K562 (cell line): ENCODE measurements around the gene CDC42EP3. TPM values are rescaled to one million over a fixed set of nuclear protein-coding genes. Genes with fewer than 3 reads are reported as not detected.

ENCODE experiments used
- ATAC-seq: fragments of 200-7000 bp; cut with Tn5 transposase; 3 replicates; pipeline ENCODE4 v1.9.1; 2020; ENCODE audit warnings: moderate library complexity
- BruUV-seq: library from RNA; stranded (reverse); fragments of 400-500 nt; replicated peaks from 2 replicates; lab custom pipeline; 2021; lab: Mats Ljungman, UMichigan
- CTCF ChIA-PET: fragments of 300-600 bp; formaldehyde crosslinking; extraction: SDS; loops from one replicate; lab custom pipeline; 2021; ENCODE audit warnings: low intra/inter-chr PET ratio; lab: Yijun Ruan, JAX
- POLR2A ChIA-PET: fragments of 300-600, 350-650 bp; sonication (Branson Sonifier 250); formaldehyde crosslinking; extraction: SDS; loops from one replicate; lab custom pipeline; 2021; ENCODE audit warnings: antibody characterized with exemption, inconsistent platforms; lab: Yijun Ruan, JAX
- DNase-seq, 4 experiments: peaks; one replicate each; pipeline versions ENCODE4 v3.0.0 to v3.0.0-alpha.2; 2011 to 2018; ENCODE audit warnings: low spot score in 3 of 4, mixed read lengths in 3 of 4; ENCODE audit errors: extremely low read depth in 1 of 4
- FAIRE-seq: peaks from 2 replicates; lab custom pipeline; 2011; peaks lifted over from hg19 to GRCh38; lab: Jason Lieb, UNC
- H2AFZ ChIP-seq: 2 replicates; pipeline ENCODE4 v1.6.0; 2011; ENCODE audit warnings: low read depth, low read length, control low read depth, inconsistent platforms
- H3K27ac ChIP-seq: fragments of 200-600 bp; 3 replicates; pipeline ENCODE4 v1.8.0; 2011; ENCODE audit warnings: low read depth, mild to moderate bottlenecking, control low read depth, inconsistent platforms, low read length, moderate library complexity, mixed read lengths; ENCODE audit errors: extremely low read depth
- H3K27me3 ChIP-seq, 2 experiments: fragments of 300-600 bp in 1 of 2; 2 replicates in 1 of 2; 3 replicates in 1 of 2; pipeline versions ENCODE4 v1.6.0 to v1.8.0; 2011; ENCODE audit warnings: inconsistent platforms in 2 of 2, low read length in 2 of 2, mild to moderate bottlenecking in 1 of 2, mixed read lengths in 1 of 2, moderate library complexity in 1 of 2; ENCODE audit not compliant: control insufficient read depth in 2 of 2, insufficient read depth in 2 of 2
- H3K36me3 ChIP-seq: fragments of 300-600 bp; 3 replicates; pipeline ENCODE4 v1.8.0; 2011; ENCODE audit warnings: mild to moderate bottlenecking, low read length, inconsistent platforms; ENCODE audit not compliant: control insufficient read depth, insufficient read depth
- H3K4me1 ChIP-seq, 2 experiments: fragments of 200-600 bp in 1 of 2; replicated peaks in 1 of 2; 2 replicates in 1 of 2; 3 replicates in 1 of 2; pipeline versions ENCODE4 v1.5.1 to v1.8.0; 2011; ENCODE audit warnings: inconsistent platforms in 2 of 2, low read length in 2 of 2, mild to moderate bottlenecking in 1 of 2, mixed read lengths in 1 of 2, moderate library complexity in 1 of 2; ENCODE audit not compliant: control insufficient read depth in 2 of 2, insufficient read depth in 2 of 2
- H3K4me2 ChIP-seq: 2 replicates; pipeline ENCODE4 v1.6.1; 2011; ENCODE audit warnings: low read length, control low read depth, inconsistent platforms, mixed read lengths; ENCODE audit not compliant: insufficient read depth
- H3K4me3 ChIP-seq: fragments of 200-600 bp; sonication (generic), shearing (Covaris generic); 2 replicates; pipeline ENCODE4 v1.5.1; 2016; ENCODE audit warnings: control low read depth, inconsistent platforms
- H3K79me2 ChIP-seq: fragments of 200-600 bp; 3 replicates; pipeline ENCODE4 v1.8.0; 2011; ENCODE audit warnings: low read length, inconsistent platforms; ENCODE audit not compliant: control insufficient read depth, insufficient read depth
- H3K9ac ChIP-seq, 2 experiments: 2 replicates each; pipeline versions ENCODE4 v1.6.0 to v1.6.1; 2011; ENCODE audit warnings: low read depth in 2 of 2, low read length in 2 of 2, control low read depth in 1 of 2, inconsistent platforms in 1 of 2, mild to moderate bottlenecking in 1 of 2, mixed read lengths in 1 of 2; ENCODE audit not compliant: insufficient read depth in 1 of 2
- H3K9me1 ChIP-seq: one replicate; pipeline ENCODE4 v1.6.0; 2011; ENCODE audit warnings: inconsistent platforms, mild to moderate bottlenecking, low read length, moderate library complexity; ENCODE audit not compliant: control insufficient read depth, insufficient read depth
- H3K9me3 ChIP-seq: replicated peaks from 2 replicates; pipeline ENCODE4 v1.5.1; 2011; ENCODE audit warnings: low read depth, low read length, inconsistent platforms; ENCODE audit not compliant: control insufficient read depth, insufficient read depth
- H4K20me1 ChIP-seq: replicated peaks from 2 replicates; pipeline ENCODE4 v1.6.1; 2011; ENCODE audit warnings: low read length, inconsistent platforms, mixed read lengths; ENCODE audit not compliant: control insufficient read depth, insufficient read depth
- BCOR ChIP-seq: fragments of 450-650 bp; IDR thresholded peaks from 2 replicates; pipeline ENCODE4 v1.6.1; 2016
- BRF1 ChIP-seq: IDR thresholded peaks from 3 replicates; pipeline ENCODE4 v1.6.1; 2011; ENCODE audit warnings: borderline replicate concordance, mild to moderate bottlenecking; ENCODE audit not compliant: insufficient read length; ENCODE audit errors: extremely low read depth
- EGR1 ChIP-seq: fragments of 450-650 bp; conservative IDR thresholded peaks from 2 replicates; pipeline ENCODE4 v1.6.1; 2017; ENCODE audit warnings: mild to moderate bottlenecking
- ETV6 ChIP-seq, 3 experiments: fragments of 150-350 bp in 1 of 3; sonication (generic) in 1 of 3; formaldehyde crosslinking in 1 of 3; IDR thresholded peaks; 2 replicates each; pipeline versions ENCODE4 v1.6.1 to v1.8.0; 2014 to 2022; ENCODE audit warnings: borderline replicate concordance in 2 of 3, low read depth in 2 of 3, antibody characterized with exemption in 1 of 3, low read length in 1 of 3, mild to moderate bottlenecking in 1 of 3, missing genetic modification reagents in 1 of 3
- FIP1L1 ChIP-seq: fragments of 200-400 bp; formaldehyde crosslinking; IDR thresholded peaks from 2 replicates; pipeline ENCODE4 v1.6.1; 2018; ENCODE audit warnings: mild to moderate bottlenecking, low read depth, low read length; ENCODE audit not compliant: poor library complexity, severe bottlenecking
- GATA2 ChIP-seq: sonication (generic); formaldehyde crosslinking; IDR thresholded peaks from 2 replicates; pipeline ENCODE4 v1.4.0; 2020; ENCODE audit warnings: mild to moderate bottlenecking, missing genetic modification reagents
- LARP7 ChIP-seq: fragments of 450-650 bp; IDR thresholded peaks from 2 replicates; pipeline ENCODE4 v1.6.1; 2016
- LCOR ChIP-seq: sonication (generic); formaldehyde crosslinking; IDR thresholded peaks from 2 replicates; pipeline ENCODE4 v1.8.0; 2022; ENCODE audit warnings: mild to moderate bottlenecking, missing genetic modification reagents
- RBM34 ChIP-seq: fragments of 200-400 bp; formaldehyde crosslinking; IDR thresholded peaks from 2 replicates; pipeline ENCODE4 v1.6.1; 2018; ENCODE audit warnings: low read length, borderline replicate concordance; ENCODE audit not compliant: insufficient read depth
- SAFB ChIP-seq: fragments of 200-400 bp; formaldehyde crosslinking; IDR thresholded peaks from 2 replicates; pipeline ENCODE4 v1.6.1; 2017; ENCODE audit warnings: low read depth, low read length, borderline replicate concordance
- STAT5B ChIP-seq: fragments of 250-450 bp; sonication (Bioruptor Pico); IDR thresholded peaks from 2 replicates; pipeline ENCODE4 v1.8.0; 2021; ENCODE audit warnings: mild to moderate bottlenecking, inconsistent platforms
- ZC3H8 ChIP-seq: fragments of 450-650 bp; IDR thresholded peaks from 2 replicates; pipeline ENCODE4 v1.6.1; 2017
- ZNF197 ChIP-seq: fragments of 200-800 bp; sonication (Bioruptor generic); IDR thresholded peaks from 2 replicates; pipeline ENCODE4 v1.6.1; 2016; ENCODE audit warnings: low read depth, missing genetic modification characterization, missing compliant biosample characterization
- WGBS: fragments of 100-300 bp; shearing (Covaris generic); methylation state at CpG from one replicate; pipeline ENCODE4 v1.1.6; 2016; ENCODE audit warnings: low coverage, mixed read lengths; ENCODE audit not compliant: insufficient coverage; ENCODE audit errors: missing lambda C conversion rate; 5-methylcytosine and 5-hydroxymethylcytosine counted together
- in situ Hi-C: fragments of 300-500 bp; cut with MboI; formaldehyde crosslinking; loops from 4 replicates; pipeline ENCODE4 v1.15.0; 2018; ENCODE audit warnings: inconsistent platforms, mixed read lengths
- intact Hi-C: fragments of 100-400 bp; cut with micrococcal nuclease; formaldehyde crosslinking; loops from 2 replicates; pipeline ENCODE4 v1.14.2; 2022
- polyA plus RNA-seq, 8 experiments: library from polyadenylated mRNA; depleted of rRNA in 4 of 8; stranded (reverse) in 5 of 8; unstranded in 3 of 8; fragments of >200 nt; fragmentation: Nextera tagmentation in 2 of 8; fragmentation: Illumina TruSeq in 1 of 8; extraction: Ambion mirVana in 2 of 8; extraction: Trizol in 1 of 8; gene quantifications; 2 replicates each; pipeline versions ENCODE4 v1.2.1 to v1.2.3, GENCODE V29; 2011 to 2014; ENCODE audit warnings: inconsistent platforms in 1 of 8, missing spikeins in 1 of 8
- total RNA-seq, 7 experiments: library from RNA; depleted of rRNA in 6 of 7; stranded (reverse); fragments of >200 nt in 6 of 7; fragmentation: Illumina TruSeq in 2 of 7; extraction: Trizol in 2 of 7; gene quantifications; 2 replicates each; pipeline versions ENCODE4 v1.2.1 to v1.2.3, GENCODE V29; 2011 to 2021; ENCODE audit warnings: low replicate concordance in 1 of 7
- TF ChIP-seq, protein P1 (sequence below): fragments of 450-650 bp; IDR thresholded peaks from 2 replicates; pipeline ENCODE4 v1.7.1; 2018; ENCODE audit warnings: mild to moderate bottlenecking, low read depth; ENCODE audit not compliant: partially characterized antibody
- TF ChIP-seq, protein P2 (sequence below): fragments of 150-350 bp; conservative IDR thresholded peaks from 2 replicates; pipeline ENCODE4 v1.6.1; 2014; ENCODE audit warnings: low read length
- TF ChIP-seq, protein P3 (sequence below): fragments of 250-450 bp; sonication (Bioruptor Pico); IDR thresholded peaks from 2 replicates; pipeline ENCODE4 v1.8.0; 2021; ENCODE audit warnings: moderate library complexity, mild to moderate bottlenecking, inconsistent platforms

CDC42EP3 gene
- total and polyA plus RNA-seq, 9 of the 15 experiments (the other 6 are each of a cell fraction or from before 2014, with no cell fraction given): 0.72 to 6.4 (median 2.0) TPM

DNA sequence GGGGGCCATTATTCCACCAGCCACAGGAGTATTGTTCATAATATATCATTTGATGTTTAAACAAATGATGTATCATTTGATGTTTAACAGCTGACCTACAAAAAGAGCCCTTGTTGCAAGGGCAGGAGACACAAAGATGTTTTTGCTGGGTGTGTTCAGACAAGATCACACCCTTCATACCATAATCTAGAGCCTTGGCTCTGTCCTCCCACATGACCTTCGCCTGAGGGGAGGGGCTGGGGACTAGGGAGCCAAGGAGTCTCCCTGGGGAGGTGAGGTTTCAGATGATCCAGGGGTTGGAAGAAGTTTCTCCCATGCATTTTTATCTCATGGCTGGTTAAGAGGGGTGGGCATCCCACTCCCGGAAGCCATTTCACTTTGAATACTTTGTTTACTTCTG is 33.5 kb downstream of the CDC42EP3 start:
- Histone ChIP-seq H4K20me1 (no peaks in the 10 kb centered on the region), H3K4me3 (no peak overlapping the region), H2AFZ (no peak overlapping the region), H3K9ac (no peak overlapping the region), H3K9me3 (no peaks in the 10 kb centered on the region), H3K27ac (no peak overlapping the region), H3K4me2 (no peak overlapping the region), H3K79me2 (no peaks in the 10 kb centered on the region), H3K27me3 (no peaks in the 10 kb centered on the region), H3K36me3 (no peaks in the 10 kb centered on the region), H3K9me1 (no peaks in the 10 kb centered on the region), H3K4me1 (no peaks in the 10 kb centered on the region)
- ATAC-seq (no peak), DNase-seq (no peak), FAIRE-seq (no peak)
- 15% methylated on average over 2 of the region's 2 CpGs for WGBS
- POLR2A ChIA-PET: no interaction called here
- BruUV-seq: no TSS peak
- no peak for TF ChIP-seq GATA2 (CRISPR knock-in tag)
- TF ChIP-seq EGR1: no peak
- TF ChIP-seq, protein P1, sequence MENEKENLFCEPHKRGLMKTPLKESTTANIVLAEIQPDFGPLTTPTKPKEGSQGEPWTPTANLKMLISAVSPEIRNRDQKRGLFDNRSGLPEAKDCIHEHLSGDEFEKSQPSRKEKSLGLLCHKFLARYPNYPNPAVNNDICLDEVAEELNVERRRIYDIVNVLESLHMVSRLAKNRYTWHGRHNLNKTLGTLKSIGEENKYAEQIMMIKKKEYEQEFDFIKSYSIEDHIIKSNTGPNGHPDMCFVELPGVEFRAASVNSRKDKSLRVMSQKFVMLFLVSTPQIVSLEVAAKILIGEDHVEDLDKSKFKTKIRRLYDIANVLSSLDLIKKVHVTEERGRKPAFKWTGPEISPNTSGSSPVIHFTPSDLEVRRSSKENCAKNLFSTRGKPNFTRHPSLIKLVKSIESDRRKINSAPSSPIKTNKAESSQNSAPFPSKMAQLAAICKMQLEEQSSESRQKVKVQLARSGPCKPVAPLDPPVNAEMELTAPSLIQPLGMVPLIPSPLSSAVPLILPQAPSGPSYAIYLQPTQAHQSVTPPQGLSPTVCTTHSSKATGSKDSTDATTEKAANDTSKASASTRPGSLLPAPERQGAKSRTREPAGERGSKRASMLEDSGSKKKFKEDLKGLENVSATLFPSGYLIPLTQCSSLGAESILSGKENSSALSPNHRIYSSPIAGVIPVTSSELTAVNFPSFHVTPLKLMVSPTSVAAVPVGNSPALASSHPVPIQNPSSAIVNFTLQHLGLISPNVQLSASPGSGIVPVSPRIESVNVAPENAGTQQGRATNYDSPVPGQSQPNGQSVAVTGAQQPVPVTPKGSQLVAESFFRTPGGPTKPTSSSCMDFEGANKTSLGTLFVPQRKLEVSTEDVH: no peak
- TF ChIP-seq SAFB: no peak
- no peak for TF ChIP-seq BCOR
- no peak for TF ChIP-seq ZC3H8
- TF ChIP-seq LCOR: no peak
- no peak for TF ChIP-seq FIP1L1
- no peak for TF ChIP-seq ZNF197
- TF ChIP-seq, protein P2, sequence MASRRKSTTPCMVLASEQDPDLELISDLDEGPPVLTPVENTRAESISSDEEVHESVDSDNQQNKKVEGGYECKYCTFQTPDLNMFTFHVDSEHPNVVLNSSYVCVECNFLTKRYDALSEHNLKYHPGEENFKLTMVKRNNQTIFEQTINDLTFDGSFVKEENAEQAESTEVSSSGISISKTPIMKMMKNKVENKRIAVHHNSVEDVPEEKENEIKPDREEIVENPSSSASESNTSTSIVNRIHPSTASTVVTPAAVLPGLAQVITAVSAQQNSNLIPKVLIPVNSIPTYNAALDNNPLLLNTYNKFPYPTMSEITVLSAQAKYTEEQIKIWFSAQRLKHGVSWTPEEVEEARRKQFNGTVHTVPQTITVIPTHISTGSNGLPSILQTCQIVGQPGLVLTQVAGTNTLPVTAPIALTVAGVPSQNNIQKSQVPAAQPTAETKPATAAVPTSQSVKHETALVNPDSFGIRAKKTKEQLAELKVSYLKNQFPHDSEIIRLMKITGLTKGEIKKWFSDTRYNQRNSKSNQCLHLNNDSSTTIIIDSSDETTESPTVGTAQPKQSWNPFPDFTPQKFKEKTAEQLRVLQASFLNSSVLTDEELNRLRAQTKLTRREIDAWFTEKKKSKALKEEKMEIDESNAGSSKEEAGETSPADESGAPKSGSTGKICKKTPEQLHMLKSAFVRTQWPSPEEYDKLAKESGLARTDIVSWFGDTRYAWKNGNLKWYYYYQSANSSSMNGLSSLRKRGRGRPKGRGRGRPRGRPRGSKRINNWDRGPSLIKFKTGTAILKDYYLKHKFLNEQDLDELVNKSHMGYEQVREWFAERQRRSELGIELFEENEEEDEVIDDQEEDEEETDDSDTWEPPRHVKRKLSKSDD: no peak
- TF ChIP-seq RBM34: no peak
- no peak for TF ChIP-seq STAT5B (CRISPR knock-in tag)
- TF ChIP-seq, protein P3, sequence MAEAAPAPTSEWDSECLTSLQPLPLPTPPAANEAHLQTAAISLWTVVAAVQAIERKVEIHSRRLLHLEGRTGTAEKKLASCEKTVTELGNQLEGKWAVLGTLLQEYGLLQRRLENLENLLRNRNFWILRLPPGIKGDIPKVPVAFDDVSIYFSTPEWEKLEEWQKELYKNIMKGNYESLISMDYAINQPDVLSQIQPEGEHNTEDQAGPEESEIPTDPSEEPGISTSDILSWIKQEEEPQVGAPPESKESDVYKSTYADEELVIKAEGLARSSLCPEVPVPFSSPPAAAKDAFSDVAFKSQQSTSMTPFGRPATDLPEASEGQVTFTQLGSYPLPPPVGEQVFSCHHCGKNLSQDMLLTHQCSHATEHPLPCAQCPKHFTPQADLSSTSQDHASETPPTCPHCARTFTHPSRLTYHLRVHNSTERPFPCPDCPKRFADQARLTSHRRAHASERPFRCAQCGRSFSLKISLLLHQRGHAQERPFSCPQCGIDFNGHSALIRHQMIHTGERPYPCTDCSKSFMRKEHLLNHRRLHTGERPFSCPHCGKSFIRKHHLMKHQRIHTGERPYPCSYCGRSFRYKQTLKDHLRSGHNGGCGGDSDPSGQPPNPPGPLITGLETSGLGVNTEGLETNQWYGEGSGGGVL (CRISPR knock-in tag): no peak
- TF ChIP-seq ETV6 (IDR thresholded peaks at IDR 0.05; ENCODE audit: borderline replicate concordance in 1 of 2, low read depth in 2 of 2, low read length in 1 of 2): no peak
- no peak for TF ChIP-seq ETV6 (CRISPR knock-in tag; IDR thresholded peaks at IDR 0.05; ENCODE audit: borderline replicate concordance)
- no peak for TF ChIP-seq LARP7
- no peak for TF ChIP-seq BRF1
- in situ Hi-C loops (no loop called here), intact Hi-C loops (no loop called here)
- CTCF ChIA-PET: no interaction called here
